ENCODE measurements around the gene CNTN1. TPM values are rescaled to one million over a fixed set of nuclear protein-coding genes. Genes with fewer than 3 reads are reported as not detected.

Gene CNTN1
- total and polyA plus RNA-seq, 2 of the 4 experiments (the other 2 are of a cell fraction) = 0.10 to 0.18 TPM

GRCh38 chr12:41055875-41056577, 363.8 kb downstream of the CNTN1 start (continued):
- no peak for TF ChIP-seq RCOR1 (IDR thresholded peaks at IDR 0.05; ENCODE audit: insufficient replicate concordance, low read length)

GRCh38 chr12:41058266-41058665, 366.0 kb downstream of the CNTN1 start:
- H3K27ac ChIP-seq (ENCODE audit: insufficient read depth, low read length) = no peak overlapping the region
- no peaks in the 10 kb centered on the region for H3K79me1 ChIP-seq (ENCODE audit: low read depth in 1 of 2, low read length in 2 of 2)
- intact Hi-C loops (cut with micrococcal nuclease) = loop anchor here (10.0 kb wide), 1 partner anchor 103 kb away; no protein-coding TSS in a partner anchor
- no peak overlapping the region for H3K56ac ChIP-seq (ENCODE audit: extremely low read depth, insufficient read depth, low read length)
- H3K36me3 ChIP-seq (ENCODE audit: control insufficient read depth, insufficient read depth, low read length) = no peaks in the 10 kb centered on the region
- H3K4me3 ChIP-seq (ENCODE audit: insufficient read depth, low read depth, low read length) = no peak overlapping the region
- H2BK5ac ChIP-seq (ENCODE audit: low read depth, low read length, poor library complexity, severe bottlenecking) = no peak overlapping the region
- TF ChIP-seq CTCF (conservative IDR thresholded peaks at IDR 0.05; ENCODE audit: low read depth, low read length) = no peak
- no peak for TF ChIP-seq CHD1 (IDR thresholded peaks at IDR 0.05; ENCODE audit: low read depth, low read length)
- no peak for TF ChIP-seq RAD21 (IDR thresholded peaks at IDR 0.05; ENCODE audit: low read length)
- no peak for TF ChIP-seq ELK1 (IDR thresholded peaks at IDR 0.05; ENCODE audit: borderline replicate concordance, low read depth, low read length)
- TF ChIP-seq RCOR1 (IDR thresholded peaks at IDR 0.05; ENCODE audit: insufficient replicate concordance, low read length) = no peak
- TF ChIP-seq POLR2A (IDR thresholded peaks at IDR 0.05; ENCODE audit: low read depth, low read length) = no peak
- no peak for TF ChIP-seq MAFK (IDR thresholded peaks at IDR 0.05; ENCODE audit: low read depth, low read length)
- TF ChIP-seq BHLHE40 (IDR thresholded peaks at IDR 0.05; ENCODE audit: low read depth, low read length) = no peak
- TF ChIP-seq CEBPB (IDR thresholded peaks at IDR 0.05; ENCODE audit: low read depth, low read length) = no peak
- no peak for TF ChIP-seq MAZ (IDR thresholded peaks at IDR 0.05; ENCODE audit: borderline replicate concordance, low read depth, low read length)
- TF ChIP-seq USF2 (IDR thresholded peaks at IDR 0.05; ENCODE audit: low read depth, low read length) = no peak
- no peak overlapping the region for H3K9ac ChIP-seq (ENCODE audit: low read depth, low read length)
- no peak overlapping the region for H3K4ac ChIP-seq (ENCODE audit: low read depth, low read length)
- no peaks in the 10 kb centered on the region; the same call in 1 of the 2 replicates for H3K9me1 ChIP-seq (ENCODE audit: insufficient read depth, low read length)
- ChIA-PET CTCF (no interaction called here), POLR2A (ENCODE audit: unreplicated experiment) (no interaction called here)
- DNase-seq (peak; percentile 31), ATAC-seq (ENCODE audit: low read depth) (peak; percentile 51; the same call in 1 of the 2 replicates)
- no peaks in the 10 kb centered on the region for H3K9me3 ChIP-seq (ENCODE audit: control insufficient read depth, insufficient read depth, low read length)
- H3K23ac ChIP-seq (ENCODE audit: low read depth, low read length) = no peak overlapping the region
- H4K20me1 ChIP-seq (ENCODE audit: insufficient read depth, low read length) = no peaks in the 10 kb centered on the region
- in situ Hi-C loops (cut with MboI; ENCODE audit: low sequenced_read_pairs) = no loop called here
- no peak overlapping the region for H2AFZ ChIP-seq (replicated peaks; ENCODE audit: low read length, poor library complexity)
- H2AK9ac ChIP-seq (replicated peaks; ENCODE audit: low read depth, low read length, poor library complexity) = no peak overlapping the region
- no peak overlapping the region for H4K5ac ChIP-seq (ENCODE audit: low read depth, low read length)
- H4K91ac ChIP-seq (ENCODE audit: insufficient read depth, low read depth, low read length) = no peak overlapping the region
- H3K4me1 ChIP-seq (ENCODE audit: control insufficient read depth, insufficient read depth, low read length) = peaks cover 4% of the 10 kb centered on the region
- H2BK15ac ChIP-seq (ENCODE audit: low read depth, low read length) = no peak overlapping the region
- H4K8ac ChIP-seq (ENCODE audit: low read depth in 2 of 2, low read length in 2 of 2) = no peak overlapping the region
- no peak overlapping the region for H2AK5ac ChIP-seq (ENCODE audit: low read depth, low read length)
- H3K4me2 ChIP-seq (ENCODE audit: low read depth, low read length) = no peak overlapping the region
- dilution Hi-C loops (cut with HindIII; ENCODE audit: low sequenced_read_pairs, unreplicated experiment) = no loop called here
- BruUV-seq (replicated peaks) = no TSS peak
- H3K18ac ChIP-seq (ENCODE audit: low read depth, low read length) = peak overlapping the region; percentile 44; the same call in 1 of the 2 replicates
- no peak overlapping the region for H2BK20ac ChIP-seq (ENCODE audit: low read depth, low read length)
- H3K27me3 ChIP-seq (ENCODE audit: control insufficient read depth, insufficient read depth, low read length) = no peaks in the 10 kb centered on the region
- H2BK120ac ChIP-seq (ENCODE audit: low read depth, low read length) = no peak overlapping the region
- H3K14ac ChIP-seq (replicated peaks; ENCODE audit: low read depth, low read length) = no peak overlapping the region

Measured in IMR-90 (cell line).